22Rv1 (cell line): ENCODE data around the gene EIF2B1.

Experiments used
- CTCF ChIP-seq: fragments of 450-650 bp; IDR thresholded peaks from 2 replicates; pipeline ENCODE4 v1.5.1; 2017; ENCODE audit warnings: mild to moderate bottlenecking
- ZFX ChIP-seq: fragments of 450-650 bp; IDR thresholded peaks from 2 replicates; pipeline ENCODE4 v1.6.1; 2017; ENCODE audit warnings: antibody characterized with exemption, borderline replicate concordance

- TF ChIP-seq CTCF (no peak), ZFX (no peak)
Observed at GRCh38 chr12:123645878-123646277, 12.4 kb upstream of the EIF2B1 start.
